SJSA1 (cell line): ENCODE data around the gene TOGARAM1. TPM values are rescaled to one million over a fixed set of nuclear protein-coding genes. Genes with fewer than 3 reads are reported as not detected.

Experiments used
- DNase-seq, 2 experiments: peaks; one replicate each; pipeline ENCODE4 v3.0.0-alpha.2; 2015 to 2020; ENCODE audit warnings: low spot score in 2 of 2, low read depth in 1 of 2
- H3K27ac ChIP-seq: fragments of 250-450 bp; sonication (Bioruptor Pico); 2 replicates; pipeline ENCODE4 v1.5.1; 2020; ENCODE audit warnings: mild to moderate bottlenecking, moderate library complexity
- H3K27me3 ChIP-seq: fragments of 250-450 bp; sonication (Bioruptor Pico); replicated peaks from 2 replicates; pipeline ENCODE4 v1.5.1; 2020; ENCODE audit warnings: mild to moderate bottlenecking, moderate library complexity
- H3K36me3 ChIP-seq: fragments of 250-450 bp; sonication (Bioruptor Pico); 2 replicates; pipeline ENCODE4 v1.5.1; 2020; ENCODE audit warnings: mild to moderate bottlenecking
- H3K4me1 ChIP-seq: fragments of 250-450 bp; sonication (Bioruptor Pico); replicated peaks from 2 replicates; pipeline ENCODE4 v1.6.1; 2021; ENCODE audit warnings: mild to moderate bottlenecking
- H3K4me3 ChIP-seq: fragments of 250-450 bp; sonication (Bioruptor Pico); 2 replicates; pipeline ENCODE4 v1.5.1; 2020; ENCODE audit warnings: mild to moderate bottlenecking
- H3K9me3 ChIP-seq: fragments of 250-450 bp; sonication (Bioruptor Pico); replicated peaks from 2 replicates; pipeline ENCODE4 v1.5.1; 2020; ENCODE audit warnings: mild to moderate bottlenecking
- total RNA-seq: library from RNA; depleted of rRNA; stranded (reverse); fragments of >200 nt; shearing (Covaris generic); gene quantifications from 2 replicates; pipeline ENCODE4 v1.2.3, GENCODE V29; 2014

Gene TOGARAM1
- total RNA-seq, 1 experiment from 2014 or later: 8.8 TPM

GRCh38 chr14:45039390-45039789 is 77.4 kb downstream of the TOGARAM1 start:
- DNase-seq: no peak
- H3K4me3 ChIP-seq: no peak overlapping the region
- H3K27me3 ChIP-seq: no peaks in the 10 kb centered on the region
- H3K4me1 ChIP-seq: no peaks in the 10 kb centered on the region
- no peaks in the 10 kb centered on the region for H3K36me3 ChIP-seq
- no peaks in the 10 kb centered on the region for H3K9me3 ChIP-seq
- no peak overlapping the region for H3K27ac ChIP-seq

GRCh38 chr14:45041641-45042040 is 79.7 kb downstream of the TOGARAM1 start:
- Histone ChIP-seq H3K36me3 (no peaks in the 10 kb centered on the region), H3K27me3 (no peaks in the 10 kb centered on the region), H3K27ac (no peak overlapping the region), H3K9me3 (no peaks in the 10 kb centered on the region), H3K4me1 (no peaks in the 10 kb centered on the region), H3K4me3 (no peak overlapping the region)
- DNase-seq: no peak

- Histone ChIP-seq H3K36me3 (no peaks in the 10 kb centered on the region), H3K4me3 (no peak overlapping the region), H3K4me1 (no peaks in the 10 kb centered on the region), H3K9me3 (no peaks in the 10 kb centered on the region), H3K27me3 (no peaks in the 10 kb centered on the region), H3K27ac (no peak overlapping the region)
- DNase-seq: no peak
These were observed 82.6 kb downstream of the TOGARAM1 start for GRCh38 chr14:45044638-45045037.

GRCh38 chr14:45048385-45048784 is 86.4 kb downstream of the TOGARAM1 start:
- H3K36me3 ChIP-seq: no peaks in the 10 kb centered on the region
- no peak overlapping the region for H3K27ac ChIP-seq
- no peaks in the 10 kb centered on the region for H3K9me3 ChIP-seq
- H3K4me3 ChIP-seq: no peak overlapping the region
- H3K27me3 ChIP-seq: no peaks in the 10 kb centered on the region
- H3K4me1 ChIP-seq: no peaks in the 10 kb centered on the region
- no peak for DNase-seq

GRCh38 chr14:45051180-45051579 is 89.2 kb downstream of the TOGARAM1 start:
- Histone ChIP-seq H3K27ac (no peak overlapping the region), H3K4me3 (no peak overlapping the region), H3K9me3 (no peaks in the 10 kb centered on the region), H3K36me3 (0 out of 2 replicates have a peak, but pooled peaks cover 3% of the 10 kb centered on the region), H3K27me3 (no peaks in the 10 kb centered on the region), H3K4me1 (no peaks in the 10 kb centered on the region)
- DNase-seq: no peak

- Histone ChIP-seq H3K36me3 (0 out of 2 replicates have a peak, but pooled peaks cover 3% of the 10 kb centered on the region), H3K4me1 (no peaks in the 10 kb centered on the region), H3K27me3 (no peaks in the 10 kb centered on the region), H3K9me3 (no peaks in the 10 kb centered on the region), H3K4me3 (no peak overlapping the region), H3K27ac (no peak overlapping the region)
- no peak for DNase-seq
These were observed 89.9 kb downstream of the TOGARAM1 start for GRCh38 chr14:45051896-45052295.

GRCh38 chr14:45057349-45057748 is 95.4 kb downstream of the TOGARAM1 start:
- no peak for DNase-seq
- Histone ChIP-seq H3K36me3 (0 out of 2 replicates have a peak, but pooled peaks cover 3% of the 10 kb centered on the region), H3K4me1 (no peaks in the 10 kb centered on the region), H3K9me3 (no peaks in the 10 kb centered on the region), H3K27ac (no peak overlapping the region), H3K4me3 (no peak overlapping the region), H3K27me3 (no peaks in the 10 kb centered on the region)

- Histone ChIP-seq H3K27me3 (no peaks in the 10 kb centered on the region), H3K9me3 (no peaks in the 10 kb centered on the region), H3K36me3 (0 out of 2 replicates have a peak, but pooled peaks cover 3% of the 10 kb centered on the region), H3K27ac (no peak overlapping the region), H3K4me1 (no peaks in the 10 kb centered on the region), H3K4me3 (no peak overlapping the region)
- DNase-seq: no peak
These were observed 95.9 kb downstream of the TOGARAM1 start for GRCh38 chr14:45057881-45058364.

GRCh38 chr14:45060551-45060950 is 98.6 kb downstream of the TOGARAM1 start:
- Histone ChIP-seq H3K9me3 (no peaks in the 10 kb centered on the region), H3K4me3 (no peak overlapping the region), H3K27me3 (no peaks in the 10 kb centered on the region), H3K27ac (no peak overlapping the region), H3K4me1 (no peaks in the 10 kb centered on the region), H3K36me3 (no peaks in the 10 kb centered on the region)
- no peak for DNase-seq

GRCh38 chr14:45065540-45065939 is 103.5 kb downstream of the TOGARAM1 start:
- no peaks in the 10 kb centered on the region for H3K4me1 ChIP-seq
- H3K4me3 ChIP-seq: no peak overlapping the region
- H3K27me3 ChIP-seq: no peaks in the 10 kb centered on the region
- H3K36me3 ChIP-seq: peaks cover 2% of the 10 kb centered on the region; the same call in 1 of the 2 replicates
- H3K9me3 ChIP-seq: no peaks in the 10 kb centered on the region
- no peak for DNase-seq
- H3K27ac ChIP-seq: no peak overlapping the region

- Histone ChIP-seq H3K36me3 (peaks cover 2% of the 10 kb centered on the region; the same call in 1 of the 2 replicates), H3K9me3 (no peaks in the 10 kb centered on the region), H3K27ac (no peak overlapping the region), H3K4me3 (no peak overlapping the region), H3K27me3 (no peaks in the 10 kb centered on the region), H3K4me1 (no peaks in the 10 kb centered on the region)
- no peak for DNase-seq
These were observed 104.0 kb downstream of the TOGARAM1 start for GRCh38 chr14:45065956-45066355.

GRCh38 chr14:45066667-45067066 is 104.7 kb downstream of the TOGARAM1 start:
- H3K9me3 ChIP-seq: no peaks in the 10 kb centered on the region
- H3K4me3 ChIP-seq: no peak overlapping the region
- no peak for DNase-seq
- H3K27ac ChIP-seq: no peak overlapping the region
- H3K4me1 ChIP-seq: no peaks in the 10 kb centered on the region
- H3K36me3 ChIP-seq: peaks cover 2% of the 10 kb centered on the region; the same call in 1 of the 2 replicates
- H3K27me3 ChIP-seq: no peaks in the 10 kb centered on the region

- no peak overlapping the region for H3K4me3 ChIP-seq
- DNase-seq: no peak
These were observed 106.4 kb downstream of the TOGARAM1 start for GRCh38 chr14:45068396-45068795.

GRCh38 chr14:45070215-45070614 is 108.2 kb downstream of the TOGARAM1 start:
- Histone ChIP-seq H3K4me3 (no peak overlapping the region), H3K9me3 (no peaks in the 10 kb centered on the region), H3K27me3 (no peaks in the 10 kb centered on the region), H3K36me3 (peaks cover 2% of the 10 kb centered on the region; the same call in 1 of the 2 replicates), H3K4me1 (no peaks in the 10 kb centered on the region), H3K27ac (no peak overlapping the region)
- no peak for DNase-seq

More at GRCh38 chr14:45068396-45068795, 106.4 kb downstream of the TOGARAM1 start:
- H3K4me1 ChIP-seq: no peaks in the 10 kb centered on the region
- no peaks in the 10 kb centered on the region for H3K27me3 ChIP-seq
- H3K36me3 ChIP-seq: peaks cover 2% of the 10 kb centered on the region; the same call in 1 of the 2 replicates
- H3K27ac ChIP-seq: no peak overlapping the region
- H3K9me3 ChIP-seq: no peaks in the 10 kb centered on the region

GRCh38 chr14:45072126-45072525 is 110.1 kb downstream of the TOGARAM1 start:
- Histone ChIP-seq H3K9me3 (no peaks in the 10 kb centered on the region), H3K36me3 (peaks cover 2% of the 10 kb centered on the region; the same call in 1 of the 2 replicates), H3K27me3 (no peaks in the 10 kb centered on the region), H3K27ac (no peak overlapping the region), H3K4me1 (no peaks in the 10 kb centered on the region), H3K4me3 (no peak overlapping the region)
- DNase-seq: no peak
